Stomach (tissue), 9 donors: ENCODE results near the gene OSTN. TPM values are rescaled to one million over a fixed set of nuclear protein-coding genes. Genes with fewer than 3 reads are reported as not detected.

ENCODE experiments used
- DNase-seq, 2 donors: peaks; one replicate each; pipeline versions ENCODE4 v3.0.0 to v3.0.0-alpha.2; 2013 to 2019
- H3K27ac ChIP-seq, 5 donors: fragments of 200-600 bp in 4 of 5; sonication (generic) in 4 of 5; one replicate each; pipeline ENCODE4 v1.5.1; 2013 to 2019; ENCODE audit warnings: mild to moderate bottlenecking in 1 of 5, moderate library complexity in 1 of 5
- H3K27me3 ChIP-seq, 3 donors: fragments of 200-600 bp; sonication (generic); one replicate each; pipeline ENCODE4 v1.5.1; 2017 to 2019; ENCODE audit warnings: mixed run types in 1 of 3
- H3K36me3 ChIP-seq, 4 donors: fragments of 200-600 bp; sonication (generic); 1 replicate in 3 of 4; 2 replicates in 1 of 4; pipeline ENCODE4 v1.5.1; 2016 to 2019
- H3K4me1 ChIP-seq, 4 donors: fragments of 200-600 bp; sonication (generic); one replicate each; pipeline ENCODE4 v1.5.1; 2016 to 2019
- H3K4me3 ChIP-seq, 4 donors: fragments of 200-600 bp; sonication (generic) in 3 of 4; one replicate each; pipeline ENCODE4 v1.5.1; 2016 to 2019; ENCODE audit warnings: mild to moderate bottlenecking in 1 of 4
- H3K9me3 ChIP-seq, 4 donors: fragments of 200-600 bp; sonication (generic); one replicate each; pipeline ENCODE4 v1.5.1; 2016 to 2019
- CTCF ChIP-seq, 7 experiments: fragments of 450-650 bp in 4 of 7; fragments of 200-600 bp in 3 of 7; sonication (generic) in 3 of 7; IDR thresholded peaks; one replicate each; pipeline ENCODE4 v1.5.1; 2016 to 2019; ENCODE audit warnings: antibody characterized with exemption in 7 of 7, control low read depth in 2 of 7, mild to moderate bottlenecking in 1 of 7
- EP300 ChIP-seq: sonication (generic); formaldehyde crosslinking; IDR thresholded peaks from one replicate; pipeline ENCODE4 v1.6.1; 2017; ENCODE audit warnings: antibody characterized with exemption
- POLR2A ChIP-seq, 4 donors: fragments of 450-650 bp; IDR thresholded peaks; one replicate each; pipeline ENCODE4 v1.6.1; 2016; ENCODE audit warnings: antibody characterized with exemption in 4 of 4, control low read depth in 2 of 4, mild to moderate bottlenecking in 1 of 4, moderate library complexity in 1 of 4
- POLR2AphosphoS5 ChIP-seq, 3 donors: sonication (generic); formaldehyde crosslinking; IDR thresholded peaks; one replicate each; pipeline ENCODE4 v1.6.1; 2016; ENCODE audit warnings: antibody characterized with exemption in 3 of 3
- WGBS, 5 donors: extraction: QIAGEN DNeasy Blood & Tissue Kit in 3 of 5; methylation state at CpG; one replicate each; pipeline versions ENCODE4 v1.1.5 to v1.1.7; 2013 to 2018; 5-methylcytosine and 5-hydroxymethylcytosine counted together
- intact Hi-C: fragments of 100-400 bp; cut with DNase I; formaldehyde crosslinking; loops from one replicate; pipeline ENCODE4 v1.15.1; 2023; ENCODE audit warnings: low total_unique reads
- polyA plus RNA-seq, 3 donors: library from polyadenylated mRNA; stranded (reverse); fragments of 200-250 nt; gene quantifications; one replicate each; pipeline ENCODE4 v1.2.3, GENCODE V29; 2013
- total RNA-seq, 5 donors: library from RNA; depleted of rRNA; stranded (reverse); fragments of >200 nt; gene quantifications; one replicate each; pipeline versions ENCODE4 v1.1.0 to v1.2.3, GENCODE V29; 2014 to 2016
- donor health status: healthy with polysubstance abuse.
- donor health status: Bipolar disorder and iron deficiency.
- donor health status: healthy.

OSTN gene
- total and polyA plus RNA-seq, 8 donors: 0.03 to 0.18 TPM; not detected in 6

GRCh38 chr3:191259486-191259885 is 60.4 kb downstream of the OSTN start:
- no peak for TF ChIP-seq EP300
- no peak for TF ChIP-seq CTCF (IDR thresholded peaks at IDR 0.05)
- no peak for TF ChIP-seq POLR2AphosphoS5 (IDR thresholded peaks at IDR 0.05)
- no peak for TF ChIP-seq POLR2A (IDR thresholded peaks at IDR 0.05)
- Histone ChIP-seq H3K4me1 (peaks cover 0 to 4% (median 0%) of the 10 kb centered on the region in 4 donors), H3K27ac (no peak overlapping the region), H3K36me3 (no peaks in the 10 kb centered on the region), H3K9me3 (no peaks in the 10 kb centered on the region), H3K4me3 (peak overlapping the region in 1 of 4 donors; percentile 23), H3K27me3 (no peaks in the 10 kb centered on the region)
- DNase-seq: no peak
- 0 to 83% (median 0%) methylated on average over 1 of the region's 1 CpG for WGBS, 5 donors
- intact Hi-C loops: no loop called here

GRCh38 chr3:191260431-191261303 is 61.6 kb downstream of the OSTN start:
- Histone ChIP-seq H3K4me1 (peaks cover 0 to 4% (median 0%) of the 10 kb centered on the region in 4 donors), H3K9me3 (no peaks in the 10 kb centered on the region), H3K36me3 (no peaks in the 10 kb centered on the region), H3K4me3 (no peak overlapping the region), H3K27me3 (no peaks in the 10 kb centered on the region), H3K27ac (no peak overlapping the region)
- 74 to 83% (median 80%) methylated on average over 11 of the region's 11 CpGs for WGBS, 5 donors
- no peak for DNase-seq
- intact Hi-C loops: no loop called here
- no peak for TF ChIP-seq POLR2A (IDR thresholded peaks at IDR 0.05)
- TF ChIP-seq CTCF (IDR thresholded peaks at IDR 0.05): no peak
- no peak for TF ChIP-seq POLR2AphosphoS5 (IDR thresholded peaks at IDR 0.05)
- TF ChIP-seq EP300: no peak

GRCh38 chr3:191261304-191261638 is 62.2 kb downstream of the OSTN start:
- Histone ChIP-seq H3K9me3 (no peaks in the 10 kb centered on the region), H3K36me3 (no peaks in the 10 kb centered on the region), H3K4me1 (peaks cover 0 to 4% (median 0%) of the 10 kb centered on the region in 4 donors), H3K4me3 (no peak overlapping the region), H3K27ac (no peak overlapping the region), H3K27me3 (no peaks in the 10 kb centered on the region)
- intact Hi-C loops: no loop called here
- no peak for TF ChIP-seq POLR2AphosphoS5 (IDR thresholded peaks at IDR 0.05)
- no peak for DNase-seq

- no peaks in the 10 kb centered on the region for H3K9me3 ChIP-seq
- WGBS, 5 donors: 67 to 97% (median 75%) methylated on average over 1 of the region's 1 CpG
- no peak for DNase-seq
- intact Hi-C loops: no loop called here
- no peaks in the 10 kb centered on the region for H3K36me3 ChIP-seq
- no peak overlapping the region for H3K4me3 ChIP-seq
- no peak for TF ChIP-seq CTCF (IDR thresholded peaks at IDR 0.05)
- TF ChIP-seq EP300: no peak
- no peak for TF ChIP-seq POLR2A (IDR thresholded peaks at IDR 0.05)
- no peak for TF ChIP-seq POLR2AphosphoS5 (IDR thresholded peaks at IDR 0.05)
- H3K4me1 ChIP-seq: peaks cover 0 to 4% (median 0%) of the 10 kb centered on the region in 4 donors
- H3K27me3 ChIP-seq: no peaks in the 10 kb centered on the region
- no peak overlapping the region for H3K27ac ChIP-seq
These were observed 63.6 kb downstream of the OSTN start for GRCh38 chr3:191262650-191263049.

- intact Hi-C loops: no loop called here
These were observed 64.3 kb downstream of the OSTN start for GRCh38 chr3:191263365-191263764.

More at GRCh38 chr3:191263365-191263764, 64.3 kb downstream of the OSTN start:
- no peak overlapping the region for H3K27ac ChIP-seq
- peaks cover 0 to 4% (median 0%) of the 10 kb centered on the region in 4 donors for H3K4me1 ChIP-seq
- H3K27me3 ChIP-seq: no peaks in the 10 kb centered on the region
- TF ChIP-seq POLR2A (IDR thresholded peaks at IDR 0.05) (no peak), CTCF (IDR thresholded peaks at IDR 0.05) (no peak), EP300 (no peak), POLR2AphosphoS5 (IDR thresholded peaks at IDR 0.05) (no peak)
- H3K36me3 ChIP-seq: no peaks in the 10 kb centered on the region
- no peaks in the 10 kb centered on the region for H3K9me3 ChIP-seq
- DNase-seq: no peak
- H3K4me3 ChIP-seq: no peak overlapping the region
